Breast epithelium (tissue), 3 donors: ENCODE measurements around the gene LDLRAD4.

Experiments used
- POLR2A ChIP-seq: fragments of 450-650 bp; IDR thresholded peaks from one replicate; pipeline ENCODE4 v1.6.1; 2016; ENCODE audit warnings: antibody characterized with exemption, mild to moderate bottlenecking, moderate library complexity
- POLR2AphosphoS5 ChIP-seq, 3 donors: sonication (generic); formaldehyde crosslinking; IDR thresholded peaks; one replicate each; pipeline ENCODE4 v1.6.1; 2017; ENCODE audit warnings: antibody characterized with exemption in 3 of 3
- TF ChIP-seq, protein P1 (sequence below), 3 donors: fragments of 450-650 bp; IDR thresholded peaks; one replicate each; pipeline ENCODE4 v1.5.1; 2016 to 2017; ENCODE audit warnings: antibody characterized with exemption in 3 of 3, mild to moderate bottlenecking in 3 of 3, moderate library complexity in 3 of 3

DNA sequence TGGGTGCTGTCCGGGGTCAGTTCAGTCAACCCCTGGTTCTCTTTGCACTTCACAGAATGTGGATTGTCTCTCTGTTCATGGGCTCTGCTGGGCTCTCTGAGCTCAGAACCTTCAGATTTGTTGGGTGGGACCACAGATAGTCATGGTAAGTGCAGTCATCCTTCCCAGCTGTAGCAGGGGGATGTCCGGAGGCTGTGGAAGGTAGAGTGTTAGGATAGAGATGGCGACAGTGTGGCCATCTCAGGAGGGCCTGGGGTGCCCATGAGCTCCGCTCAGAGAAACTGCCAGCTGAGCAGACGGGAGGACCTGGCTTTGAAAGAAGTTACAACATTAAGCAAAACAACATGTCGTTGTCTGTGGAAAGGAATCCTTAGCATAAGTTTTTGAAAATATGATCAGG, 358.0 kb downstream of the LDLRAD4 start:
- TF ChIP-seq POLR2AphosphoS5 (IDR thresholded peaks at IDR 0.05): no peak
- TF ChIP-seq, protein P1, sequence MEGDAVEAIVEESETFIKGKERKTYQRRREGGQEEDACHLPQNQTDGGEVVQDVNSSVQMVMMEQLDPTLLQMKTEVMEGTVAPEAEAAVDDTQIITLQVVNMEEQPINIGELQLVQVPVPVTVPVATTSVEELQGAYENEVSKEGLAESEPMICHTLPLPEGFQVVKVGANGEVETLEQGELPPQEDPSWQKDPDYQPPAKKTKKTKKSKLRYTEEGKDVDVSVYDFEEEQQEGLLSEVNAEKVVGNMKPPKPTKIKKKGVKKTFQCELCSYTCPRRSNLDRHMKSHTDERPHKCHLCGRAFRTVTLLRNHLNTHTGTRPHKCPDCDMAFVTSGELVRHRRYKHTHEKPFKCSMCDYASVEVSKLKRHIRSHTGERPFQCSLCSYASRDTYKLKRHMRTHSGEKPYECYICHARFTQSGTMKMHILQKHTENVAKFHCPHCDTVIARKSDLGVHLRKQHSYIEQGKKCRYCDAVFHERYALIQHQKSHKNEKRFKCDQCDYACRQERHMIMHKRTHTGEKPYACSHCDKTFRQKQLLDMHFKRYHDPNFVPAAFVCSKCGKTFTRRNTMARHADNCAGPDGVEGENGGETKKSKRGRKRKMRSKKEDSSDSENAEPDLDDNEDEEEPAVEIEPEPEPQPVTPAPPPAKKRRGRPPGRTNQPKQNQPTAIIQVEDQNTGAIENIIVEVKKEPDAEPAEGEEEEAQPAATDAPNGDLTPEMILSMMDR (IDR thresholded peaks at IDR 0.05): no peak
- TF ChIP-seq POLR2A: no peak
